HG03064 (cell line): ENCODE measurements around the gene ATF6B.
"Not testable (repeated sequence)": the region's sequence is repeated elsewhere in the genome, so short reads cannot be mapped to it uniquely, and the experiment has no call there.

Experiments used
- ATAC-seq: cut with Tn5 transposase; IDR thresholded peaks from one replicate; pipeline ENCODE4 v1.9.1; 2021; ENCODE audit warnings: low read depth; ENCODE audit not compliant: unreplicated experiment

Gene ATF6B

GRCh38 chr6:32156891-32157290 is 28.8 kb upstream of the ATF6B start:
- ATAC-seq = no peak

DNA sequence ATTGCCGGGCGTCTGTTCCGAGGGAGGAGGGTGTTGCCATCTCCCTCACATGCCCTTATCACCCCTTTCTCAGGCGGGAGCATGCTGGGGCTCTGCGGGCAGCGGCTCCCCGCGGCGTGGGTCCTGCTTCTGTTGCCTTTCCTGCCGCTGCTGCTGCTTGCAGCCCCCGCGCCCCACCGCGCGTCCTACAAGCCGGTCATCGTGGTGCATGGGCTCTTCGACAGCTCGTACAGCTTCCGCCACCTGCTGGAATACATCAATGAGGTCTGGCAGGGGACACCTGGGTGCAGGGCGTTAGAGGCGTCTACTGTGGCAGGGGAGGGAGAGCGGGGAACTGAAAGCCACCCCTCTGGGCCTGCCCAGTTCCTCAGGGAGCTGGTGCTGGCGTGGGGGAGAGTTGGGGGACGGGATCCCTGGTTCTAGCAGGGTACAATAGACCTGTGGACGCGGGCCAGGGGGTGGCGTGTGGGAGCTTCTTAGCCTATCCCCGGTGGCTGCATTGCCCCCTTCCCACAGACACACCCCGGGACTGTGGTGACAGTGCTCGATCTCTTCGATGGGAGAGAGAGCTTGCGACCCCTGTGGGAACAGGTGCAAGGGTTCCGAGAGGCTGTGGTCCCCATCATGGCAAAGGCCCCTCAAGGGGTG is 26.6 kb upstream of the ATF6B start:
- ATAC-seq = no peak

DNA sequence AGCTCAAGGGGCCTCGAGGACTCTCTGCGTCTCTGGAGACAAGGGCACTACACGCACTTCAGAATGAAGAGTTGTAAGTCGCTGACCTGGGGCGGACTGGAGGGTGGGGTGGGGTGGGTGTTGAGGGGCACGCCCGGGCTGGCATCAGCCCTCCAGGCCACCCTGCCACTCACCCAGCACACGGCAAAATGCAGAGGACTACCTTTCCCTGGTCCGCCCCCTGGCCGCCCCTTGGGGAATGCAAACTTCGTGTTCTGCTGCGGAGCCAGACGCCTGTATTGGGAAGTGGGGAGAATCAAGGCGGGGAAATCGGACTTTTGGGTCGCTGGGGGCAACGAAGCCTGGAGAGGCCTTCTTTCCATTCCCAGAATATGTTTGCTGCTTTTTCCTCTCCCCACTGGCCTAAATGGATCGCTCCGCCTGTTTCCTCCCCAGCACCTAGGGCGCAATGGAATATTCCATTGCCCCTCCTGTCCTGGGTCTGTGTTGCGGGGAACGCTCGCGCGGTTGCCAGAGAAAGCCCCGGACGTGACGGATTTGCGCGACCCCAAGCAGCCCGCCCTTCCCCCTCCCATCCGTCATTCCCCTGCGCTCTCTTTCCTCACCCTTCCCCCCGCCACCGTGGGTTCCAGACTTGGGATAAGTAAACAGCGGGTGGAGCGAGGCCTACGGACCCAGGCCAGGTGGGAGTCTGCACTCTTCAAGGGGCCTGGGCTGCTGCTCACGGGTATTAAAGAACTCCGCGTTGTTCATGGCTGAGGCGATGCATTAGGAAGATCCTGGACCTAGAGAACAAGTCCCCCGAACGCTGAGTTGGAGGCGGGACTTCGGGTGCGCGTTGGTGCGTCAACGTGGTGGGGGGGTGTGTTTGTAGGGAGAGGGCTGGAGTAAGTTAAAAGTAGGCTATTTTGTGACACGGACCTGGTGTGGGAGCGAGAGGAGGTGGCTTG is 25.8 kb upstream of the ATF6B start, which contains the start of gene PPT2:
Gene PPT2 (plus strand): TSS at position 578 of the 950 bp plus-strand sequence. CDS start 454 bp downstream, outside the sequence.
- ATAC-seq = no peak

DNA sequence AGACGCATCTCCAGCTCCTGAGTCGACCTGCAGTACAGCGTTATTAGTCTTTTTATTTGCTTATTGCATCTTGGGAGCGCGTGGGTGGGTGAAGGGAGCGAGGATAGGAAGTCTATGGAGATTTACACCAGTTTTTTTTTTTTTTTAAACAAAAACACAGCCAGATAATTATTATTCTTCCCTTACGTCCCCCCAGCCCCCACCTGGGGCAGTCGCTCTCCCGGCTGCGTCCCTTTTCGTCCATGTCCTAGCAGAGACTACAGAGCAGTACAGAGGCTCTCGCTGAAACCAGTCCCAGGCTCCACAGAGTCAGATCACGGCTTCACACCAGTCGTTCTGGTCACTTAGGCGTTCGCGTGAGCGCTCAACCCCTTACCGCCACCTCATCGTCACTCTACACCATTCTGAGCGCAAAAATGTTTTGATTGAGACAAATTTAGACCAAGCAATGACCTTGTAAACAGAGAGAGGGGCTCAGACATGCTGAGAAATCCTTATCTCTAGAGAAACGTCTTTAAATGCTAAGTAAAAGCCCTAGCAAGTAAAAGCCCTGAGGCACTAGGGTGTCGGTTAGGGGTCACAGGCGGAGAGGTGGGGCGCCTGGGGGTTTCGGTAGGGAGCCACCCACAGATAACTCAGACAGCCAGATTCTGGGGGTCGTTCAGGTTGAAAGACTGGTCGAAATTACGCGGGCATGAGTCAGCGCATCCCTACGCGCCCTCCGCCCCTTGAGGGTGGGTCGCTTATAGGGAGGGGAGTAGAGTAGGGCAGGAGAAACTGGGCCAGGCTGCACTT is 24.9 kb upstream of the ATF6B start:
- no peak for ATAC-seq

DNA sequence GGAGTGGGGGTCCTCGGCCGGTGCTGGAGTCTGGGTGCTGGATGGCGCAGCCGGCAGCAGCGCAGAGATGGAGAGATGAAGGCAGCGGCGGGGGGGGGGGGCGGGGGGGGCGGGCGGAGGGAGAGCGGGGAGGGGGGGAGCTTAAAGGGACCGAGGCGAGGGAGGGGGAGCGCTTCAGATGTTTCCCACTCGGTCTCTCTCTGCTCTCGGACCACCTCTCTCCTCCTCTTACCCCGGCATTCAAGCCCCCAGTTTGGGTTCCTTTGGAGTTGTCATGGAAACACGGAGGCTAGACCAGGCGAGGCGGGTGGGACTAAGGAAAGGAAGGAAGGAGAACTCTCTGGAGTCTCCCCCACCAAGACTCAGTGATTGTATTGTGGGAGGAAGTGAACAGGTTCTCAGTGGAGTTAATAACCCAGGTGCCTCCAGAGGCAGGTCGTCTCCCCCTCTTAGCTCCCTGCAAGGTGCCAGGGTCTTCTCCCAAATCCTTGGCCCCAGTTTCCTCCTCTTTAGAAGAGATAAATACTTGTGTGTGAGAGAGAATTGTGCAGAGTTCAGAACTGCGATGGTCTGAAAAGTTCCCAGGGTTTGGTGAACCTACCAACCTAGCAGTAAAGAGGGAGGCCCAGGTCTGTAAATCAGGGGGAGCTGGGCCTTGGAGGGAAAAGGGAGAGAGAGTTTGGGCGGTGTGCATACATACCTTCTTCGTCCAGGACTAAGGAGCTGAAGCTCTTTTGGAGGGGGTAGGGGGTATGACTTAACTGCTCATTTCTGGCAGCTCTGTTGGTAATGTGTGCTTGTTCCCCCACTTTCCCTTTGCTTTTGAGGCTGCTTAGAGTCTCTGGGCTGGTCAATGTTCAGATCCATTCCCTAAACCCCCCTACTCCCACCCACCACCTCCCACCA is 24.1 kb upstream of the ATF6B start, which contains the start of gene PRRT1:
Gene PRRT1 (minus strand): TSS at position 77 of the 906 bp plus-strand sequence. CDS start 112 bp downstream, outside the sequence.
- ATAC-seq = no peak

DNA sequence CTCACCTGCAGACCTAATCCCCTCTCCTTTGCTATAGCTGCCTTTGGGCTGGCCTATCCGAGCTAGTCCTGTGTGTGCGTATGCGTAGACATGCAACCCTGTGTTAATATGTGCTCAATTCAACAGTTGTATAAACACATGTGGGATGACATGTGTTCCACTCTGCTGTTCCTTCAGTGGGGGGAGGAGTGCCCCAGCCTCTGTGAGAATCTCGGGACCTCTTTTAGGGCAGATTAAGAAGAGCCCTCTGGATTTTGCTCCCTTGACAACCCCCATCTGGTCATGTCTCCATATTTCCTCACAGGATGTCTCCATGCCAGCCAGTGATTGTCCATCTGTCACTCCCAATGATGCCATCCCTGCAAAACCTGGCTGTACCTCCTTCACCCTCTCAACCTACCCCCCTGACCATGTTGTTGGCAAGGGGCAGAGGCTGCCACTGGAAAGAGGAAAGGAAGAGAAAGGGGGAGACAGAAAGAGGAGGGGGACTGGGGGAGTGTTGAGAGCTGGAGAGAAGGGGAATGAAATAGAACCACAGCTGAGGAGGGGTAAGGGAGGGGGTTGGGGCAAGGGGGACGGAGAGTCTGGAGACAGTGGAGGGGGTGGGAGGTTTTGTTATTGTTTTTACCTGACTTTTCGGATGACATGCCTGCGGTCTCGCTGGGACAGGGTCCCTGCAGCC is 23.3 kb upstream of the ATF6B start:
- ATAC-seq = no peak

DNA sequence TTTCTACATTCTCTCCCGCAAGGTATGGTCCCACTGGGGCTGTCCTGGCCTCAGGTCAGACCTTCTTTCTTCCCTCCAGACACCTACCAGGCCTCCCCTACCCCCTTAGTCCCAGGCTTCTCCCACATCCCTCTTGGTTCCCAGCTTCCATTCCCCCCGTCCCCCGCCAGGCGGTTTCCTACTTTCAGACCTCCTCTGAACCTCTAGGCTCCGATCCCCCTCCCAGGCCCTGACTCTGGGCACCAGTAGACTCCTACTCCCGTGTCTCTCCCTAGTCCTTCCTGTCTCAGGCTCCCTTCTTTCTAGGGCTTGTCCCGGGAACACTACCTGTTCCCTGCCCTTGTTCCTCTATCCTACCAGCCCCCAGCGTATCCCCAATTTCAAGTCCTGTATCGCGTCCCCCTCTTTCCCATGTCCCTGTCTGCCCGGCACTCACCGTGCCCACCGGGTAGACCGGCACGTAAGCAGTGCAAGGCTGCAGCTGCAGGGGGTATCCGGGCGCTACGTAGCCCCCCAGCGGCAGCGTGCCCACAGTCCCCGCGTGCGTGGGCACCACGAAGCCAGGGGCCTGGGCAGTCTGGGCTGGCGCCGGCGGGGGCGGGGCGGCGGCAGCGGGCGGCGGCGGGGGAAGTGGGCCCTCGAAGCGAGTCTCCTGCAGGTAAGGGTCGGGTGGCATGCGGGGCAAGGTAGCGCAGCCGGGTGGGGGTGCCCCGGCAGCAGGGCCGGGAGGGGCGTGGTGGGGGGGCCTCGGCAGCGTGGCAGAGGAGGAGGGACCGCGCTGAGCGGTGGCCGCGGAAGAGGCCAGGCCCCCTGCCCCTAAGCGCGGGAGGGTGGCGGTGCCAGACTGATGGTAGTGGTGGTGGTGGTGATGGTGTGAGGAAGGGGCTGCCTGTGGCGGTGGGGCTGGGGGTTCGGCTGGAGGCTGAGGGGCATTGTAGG is 22.2 kb upstream of the ATF6B start:
- ATAC-seq = no peak

DNA sequence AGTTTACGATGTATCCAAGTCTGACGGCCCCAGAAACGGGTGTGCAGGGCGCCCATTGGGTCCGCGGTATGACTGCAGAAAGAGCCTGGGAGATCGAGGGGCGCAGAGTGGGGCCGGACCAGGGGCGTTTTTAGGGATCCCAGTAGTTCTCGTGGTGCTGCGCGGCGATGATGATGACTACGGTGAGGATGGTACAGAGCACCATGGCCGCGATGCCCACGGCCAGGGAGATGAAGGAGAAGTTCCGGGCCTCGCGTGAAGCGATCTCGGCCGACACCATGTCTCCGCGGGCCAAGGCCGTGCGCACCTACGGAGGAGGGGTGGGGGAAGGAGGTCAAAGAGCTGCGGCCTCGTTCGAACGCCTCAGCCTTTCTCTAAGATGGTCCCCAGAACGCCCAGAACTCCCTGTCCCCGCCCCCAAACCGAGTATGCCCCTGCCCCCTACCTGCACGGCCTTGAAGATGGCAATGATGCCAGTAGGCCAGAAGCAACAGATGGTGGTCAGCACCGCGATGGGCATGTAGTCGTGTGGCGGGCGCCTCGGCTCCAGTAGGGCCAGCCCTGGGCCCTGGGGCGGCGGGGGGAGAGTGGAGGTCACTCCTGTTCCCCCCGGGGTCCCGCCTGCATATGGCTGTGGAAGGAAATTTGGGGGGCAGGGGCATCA is 21.2 kb upstream of the ATF6B start:
- ATAC-seq = no peak

- ATAC-seq = no peak
Measured at GRCh38 chr6:32148289-32149091, 20.4 kb upstream of the ATF6B start.

GRCh38 chr6:32147401-32148132 is 19.5 kb upstream of the ATF6B start:
- no peak for ATAC-seq

DNA sequence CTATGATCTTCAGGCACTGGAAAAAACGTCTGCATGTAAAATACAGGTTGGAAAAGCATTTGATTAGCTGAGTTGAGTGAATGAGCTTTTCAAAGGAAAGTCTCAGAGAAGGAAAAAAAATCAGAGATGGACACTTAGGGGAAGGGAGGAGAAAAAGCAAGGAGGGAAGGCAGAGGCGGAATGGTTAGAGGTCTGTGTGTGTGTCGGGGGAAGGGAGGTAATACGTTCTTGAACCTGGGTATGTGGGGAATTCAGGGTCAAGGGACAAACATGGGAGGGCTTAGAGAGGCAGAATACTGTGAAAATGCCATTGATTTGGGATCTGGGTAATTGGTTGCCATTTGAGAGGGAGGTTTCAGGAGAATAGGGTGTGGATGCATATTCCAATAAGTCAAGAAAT is 18.6 kb upstream of the ATF6B start:
- ATAC-seq = no peak

- ATAC-seq = no peak
Measured at GRCh38 chr6:32146287-32146686, 18.2 kb upstream of the ATF6B start.

GRCh38 chr6:32144238-32144637 is 16.2 kb upstream of the ATF6B start:
- not testable (repeated sequence) for ATAC-seq

DNA sequence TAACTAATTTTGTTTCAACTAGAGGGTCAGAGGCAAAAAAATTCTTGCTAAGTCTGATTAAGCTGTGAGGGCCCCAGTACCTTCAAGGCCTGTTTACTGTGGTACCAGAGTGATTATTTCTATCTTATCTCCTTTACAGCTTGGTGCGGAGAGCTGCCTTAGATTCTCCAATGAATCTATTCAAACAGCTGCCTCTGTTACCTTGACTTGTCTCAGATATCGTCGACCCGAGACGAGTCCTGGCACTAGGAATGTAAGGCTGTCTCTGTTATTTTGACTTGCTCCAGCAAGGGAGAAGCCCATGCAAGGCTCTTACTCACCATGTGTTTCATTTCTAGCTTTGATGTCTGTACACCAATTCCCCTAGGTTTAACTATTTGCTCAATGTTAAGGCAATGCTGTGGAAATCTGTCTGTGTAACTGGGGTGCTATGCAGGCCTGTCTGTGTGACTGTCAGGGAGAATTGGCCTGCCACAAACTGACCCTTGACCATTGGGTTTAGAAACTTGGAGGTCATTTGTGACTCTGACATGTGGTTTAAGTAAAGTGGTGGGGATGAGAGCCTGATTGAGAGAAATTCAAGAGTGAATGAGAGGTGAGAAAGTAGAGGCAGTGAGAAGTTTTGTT is 12.5 kb upstream of the ATF6B start:
- no peak for ATAC-seq

DNA sequence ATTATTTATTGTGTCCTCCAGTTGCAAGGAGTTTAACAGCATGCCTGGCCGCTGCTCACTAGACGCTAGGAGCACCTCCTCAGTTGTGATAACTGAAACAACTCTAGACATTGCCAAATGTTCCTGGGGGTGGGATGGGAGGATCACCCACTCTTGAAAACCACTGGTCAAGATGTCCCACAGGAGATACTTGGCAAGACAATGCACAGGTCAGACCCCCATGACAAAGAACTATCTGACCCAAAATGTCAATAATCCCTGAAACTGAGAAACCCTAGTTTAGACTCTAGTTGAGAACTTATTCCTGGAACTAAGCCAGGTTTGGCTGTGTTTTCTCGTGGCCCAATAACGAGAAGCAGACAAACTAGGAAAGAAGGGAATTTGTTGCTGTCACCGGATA is 11.5 kb upstream of the ATF6B start:
- ATAC-seq = no peak

- no peak for ATAC-seq
Measured at GRCh38 chr6:32137454-32137853, 9.4 kb upstream of the ATF6B start.
